ENCODE results near the gene GNG13. TPM values are rescaled to one million over a fixed set of nuclear protein-coding genes. Genes with fewer than 3 reads are reported as not detected.

The GNG13 gene
- total RNA-seq, 1 donor from 2014 or later, result not detected

DNA sequence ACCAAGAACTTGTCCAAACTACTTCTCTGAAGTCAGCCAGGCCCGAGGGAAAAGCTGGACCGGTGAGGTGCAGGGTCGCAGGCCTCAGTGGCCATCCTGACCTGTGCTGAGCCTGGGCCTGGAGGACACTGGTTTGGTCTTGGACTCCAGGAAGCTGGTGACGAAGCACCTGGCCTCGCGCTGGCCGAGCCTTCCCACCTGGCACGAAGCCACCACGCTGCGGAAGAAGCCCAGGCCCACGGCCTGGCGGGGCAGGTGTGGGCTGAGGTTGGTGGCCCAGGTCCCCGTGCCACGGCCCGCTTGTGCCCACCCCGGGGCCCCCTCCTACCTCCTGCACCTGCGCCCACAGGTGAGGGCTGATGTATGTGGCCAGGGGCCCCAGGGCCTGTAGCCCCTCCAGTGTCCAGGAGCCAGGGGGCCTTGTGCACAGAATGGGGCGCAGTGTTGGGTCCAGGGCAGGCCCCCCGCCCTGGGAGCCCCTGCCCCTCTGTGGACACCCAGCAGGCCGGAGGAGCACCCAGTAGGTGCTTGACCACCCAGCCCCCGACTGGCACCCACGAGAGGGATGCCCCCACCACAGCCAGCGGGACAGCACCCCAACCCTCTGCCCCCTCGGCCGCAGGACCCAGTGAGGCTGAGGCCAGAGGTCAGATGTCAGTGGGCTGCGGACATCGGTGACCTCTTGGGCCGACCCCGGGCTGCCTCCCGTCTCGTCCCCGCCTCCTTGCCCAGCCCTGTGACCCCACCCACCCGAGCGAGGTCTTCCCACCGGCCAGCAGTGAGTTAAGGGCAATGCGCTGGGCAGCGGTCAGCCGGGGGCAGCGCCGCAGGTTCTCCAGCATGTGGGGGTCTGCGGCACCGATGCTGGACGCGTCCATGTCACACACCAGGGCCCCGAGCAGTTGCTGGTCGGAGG is 26.2 kb downstream of the GNG13 start:
- Mint-ChIP-seq H3K27ac (ENCODE audit: unreplicated experiment) (no peak overlapping the region), H3K4me3 (ENCODE audit: unreplicated experiment) (no peak overlapping the region), H3K27me3 (ENCODE audit: low read depth, unreplicated experiment) (peaks cover 6% of the 10 kb centered on the region), H3K4me1 (ENCODE audit: low read depth, unreplicated experiment) (peaks cover 4% of the 10 kb centered on the region), H3K9me3 (ENCODE audit: unreplicated experiment) (no peaks in the 10 kb centered on the region), H3K36me3 (ENCODE audit: low read depth, unreplicated experiment) (no peaks in the 10 kb centered on the region)
- Histone ChIP-seq H4K20me1 (ENCODE audit: insufficient read depth, low read length) (no peaks in the 10 kb centered on the region), H3K4me2 (ENCODE audit: low read length) (no peak overlapping the region), H3K9me3 (ENCODE audit: insufficient read depth, low read depth, low read length) (no peaks in the 10 kb centered on the region), H3K27me3 (ENCODE audit: insufficient read depth, low read length) (no peaks in the 10 kb centered on the region), H3K36me3 (ENCODE audit: insufficient read depth, low read length) (no peaks in the 10 kb centered on the region), H3K4me1 (ENCODE audit: insufficient read depth, low read length) (peaks cover 10% of the 10 kb centered on the region), H3K9ac (ENCODE audit: low read length) (no peak overlapping the region), H3K4me3 (ENCODE audit: insufficient read depth, low read depth, low read length) (no peak overlapping the region), H3K79me2 (ENCODE audit: insufficient read depth, low read length) (no peaks in the 10 kb centered on the region), H2AFZ (ENCODE audit: low read depth, low read length) (no peak overlapping the region), H3K27ac (ENCODE audit: low read depth, low read length) (no peak overlapping the region)
- TF ChIP-seq EZH2 (IDR thresholded peaks at IDR 0.05; ENCODE audit: insufficient read depth, low read length), result no peak
- no peak for TF ChIP-seq CTCF (IDR thresholded peaks at IDR 0.05; ENCODE audit: insufficient read depth, low read depth, low read length)
- no peak for FAIRE-seq
- no peak for DNase-seq (ENCODE audit: low read depth)

DNA sequence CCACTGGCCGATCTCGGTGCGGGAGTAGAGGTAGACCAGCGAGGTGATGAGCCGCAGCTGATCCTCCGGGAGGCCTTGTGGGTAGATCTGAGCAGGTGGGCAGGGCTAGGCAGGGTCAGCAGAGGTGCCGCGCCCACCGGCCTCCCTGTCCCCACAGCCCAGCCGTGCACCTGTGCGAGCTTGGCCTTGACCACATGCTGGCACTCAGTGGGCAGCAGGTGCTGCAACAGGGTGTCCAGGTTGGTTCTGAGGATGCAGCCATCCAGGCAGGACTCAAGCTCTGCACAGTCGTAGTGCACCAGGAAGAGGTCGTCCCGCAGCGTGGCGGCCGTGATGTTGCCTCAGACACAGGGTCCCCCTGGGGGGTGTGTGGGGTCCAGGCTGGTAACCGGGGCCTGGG is 27.6 kb downstream of the GNG13 start:
- H3K4me1 Mint-ChIP-seq (ENCODE audit: low read depth, unreplicated experiment), result peaks cover 4% of the 10 kb centered on the region
- Histone ChIP-seq H3K9ac (ENCODE audit: low read length) (no peak overlapping the region), H3K79me2 (ENCODE audit: insufficient read depth, low read length) (no peaks in the 10 kb centered on the region), H3K4me3 (ENCODE audit: insufficient read depth, low read depth, low read length) (no peak overlapping the region), H3K4me2 (ENCODE audit: low read length) (no peak overlapping the region), H3K27ac (ENCODE audit: low read depth, low read length) (no peak overlapping the region), H2AFZ (ENCODE audit: low read depth, low read length) (no peak overlapping the region), H3K27me3 (ENCODE audit: insufficient read depth, low read length) (no peaks in the 10 kb centered on the region), H3K36me3 (ENCODE audit: insufficient read depth, low read length) (no peaks in the 10 kb centered on the region), H3K9me3 (ENCODE audit: insufficient read depth, low read depth, low read length) (no peaks in the 10 kb centered on the region), H3K4me1 (ENCODE audit: insufficient read depth, low read length) (peaks cover 5% of the 10 kb centered on the region), H4K20me1 (ENCODE audit: insufficient read depth, low read length) (no peaks in the 10 kb centered on the region)
- no peak overlapping the region for H3K4me3 Mint-ChIP-seq (ENCODE audit: unreplicated experiment)
- H3K36me3 Mint-ChIP-seq (ENCODE audit: low read depth, unreplicated experiment), result no peaks in the 10 kb centered on the region
- peaks cover 6% of the 10 kb centered on the region for H3K27me3 Mint-ChIP-seq (ENCODE audit: low read depth, unreplicated experiment)
- no peaks in the 10 kb centered on the region for H3K9me3 Mint-ChIP-seq (ENCODE audit: unreplicated experiment)
- DNase-seq (ENCODE audit: low read depth) (no peak), FAIRE-seq (no peak)
- TF ChIP-seq EZH2 (IDR thresholded peaks at IDR 0.05; ENCODE audit: insufficient read depth, low read length), result no peak
- H3K27ac Mint-ChIP-seq (ENCODE audit: unreplicated experiment), result no peak overlapping the region

DNA sequence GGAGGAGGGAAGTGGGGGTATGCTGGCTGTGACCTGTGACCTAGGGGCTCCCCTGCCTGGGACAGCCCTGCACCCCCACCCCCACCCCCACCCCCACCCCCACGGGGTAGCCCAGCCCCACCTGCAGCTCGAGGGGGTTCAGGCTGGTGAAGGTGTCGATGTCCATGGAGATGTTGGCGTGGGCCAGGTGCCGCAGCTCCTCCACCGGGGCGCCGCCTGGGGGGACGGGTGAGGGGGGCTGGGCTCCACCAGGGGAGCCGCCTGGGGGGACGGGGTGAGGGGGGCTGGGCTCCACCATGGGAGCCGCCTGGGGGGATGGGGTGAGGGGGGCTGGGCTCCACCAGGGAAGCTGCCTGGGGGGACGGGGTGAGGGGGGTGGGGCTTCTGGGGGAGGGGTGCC is 30.1 kb downstream of the GNG13 start:
- Mint-ChIP-seq H3K4me1 (ENCODE audit: low read depth, unreplicated experiment) (no peaks in the 10 kb centered on the region), H3K27me3 (ENCODE audit: low read depth, unreplicated experiment) (peaks cover 6% of the 10 kb centered on the region), H3K4me3 (ENCODE audit: unreplicated experiment) (no peak overlapping the region), H3K36me3 (ENCODE audit: low read depth, unreplicated experiment) (no peaks in the 10 kb centered on the region), H3K27ac (ENCODE audit: unreplicated experiment) (no peak overlapping the region), H3K9me3 (ENCODE audit: unreplicated experiment) (no peaks in the 10 kb centered on the region)
- Histone ChIP-seq H3K9ac (ENCODE audit: low read length) (no peak overlapping the region), H3K36me3 (ENCODE audit: insufficient read depth, low read length) (no peaks in the 10 kb centered on the region), H3K27ac (ENCODE audit: low read depth, low read length) (no peak overlapping the region), H2AFZ (ENCODE audit: low read depth, low read length) (no peak overlapping the region), H3K9me3 (ENCODE audit: insufficient read depth, low read depth, low read length) (no peaks in the 10 kb centered on the region), H3K27me3 (ENCODE audit: insufficient read depth, low read length) (no peaks in the 10 kb centered on the region), H4K20me1 (ENCODE audit: insufficient read depth, low read length) (no peaks in the 10 kb centered on the region), H3K4me2 (ENCODE audit: low read length) (no peak overlapping the region), H3K4me1 (ENCODE audit: insufficient read depth, low read length) (no peaks in the 10 kb centered on the region), H3K79me2 (ENCODE audit: insufficient read depth, low read length) (no peaks in the 10 kb centered on the region), H3K4me3 (ENCODE audit: insufficient read depth, low read depth, low read length) (no peak overlapping the region)
- DNase-seq (ENCODE audit: low read depth) (no peak), FAIRE-seq (no peak)
- TF ChIP-seq EZH2 (IDR thresholded peaks at IDR 0.05; ENCODE audit: insufficient read depth, low read length) (no peak), CTCF (IDR thresholded peaks at IDR 0.05; ENCODE audit: insufficient read depth, low read depth, low read length) (no peak)

Data from astrocyte (in vitro differentiated cells and primary cell).